Uterus (tissue), 2 donors: ENCODE data around the gene CENPN.

Experiments used
- CTCF ChIP-seq, 4 experiments: fragments of 200-600 bp in 2 of 4; fragments of 450-650 bp in 2 of 4; sonication (generic) in 2 of 4; IDR thresholded peaks; one replicate each; pipeline ENCODE4 v1.5.1; 2016 to 2019; ENCODE audit warnings: antibody characterized with exemption in 4 of 4, mild to moderate bottlenecking in 2 of 4, moderate library complexity in 1 of 4
- POLR2A ChIP-seq, 2 donors: fragments of 450-650 bp; IDR thresholded peaks; one replicate each; pipeline ENCODE4 v1.6.1; 2016; ENCODE audit warnings: antibody characterized with exemption in 2 of 2, mild to moderate bottlenecking in 1 of 2, moderate library complexity in 1 of 2

DNA sequence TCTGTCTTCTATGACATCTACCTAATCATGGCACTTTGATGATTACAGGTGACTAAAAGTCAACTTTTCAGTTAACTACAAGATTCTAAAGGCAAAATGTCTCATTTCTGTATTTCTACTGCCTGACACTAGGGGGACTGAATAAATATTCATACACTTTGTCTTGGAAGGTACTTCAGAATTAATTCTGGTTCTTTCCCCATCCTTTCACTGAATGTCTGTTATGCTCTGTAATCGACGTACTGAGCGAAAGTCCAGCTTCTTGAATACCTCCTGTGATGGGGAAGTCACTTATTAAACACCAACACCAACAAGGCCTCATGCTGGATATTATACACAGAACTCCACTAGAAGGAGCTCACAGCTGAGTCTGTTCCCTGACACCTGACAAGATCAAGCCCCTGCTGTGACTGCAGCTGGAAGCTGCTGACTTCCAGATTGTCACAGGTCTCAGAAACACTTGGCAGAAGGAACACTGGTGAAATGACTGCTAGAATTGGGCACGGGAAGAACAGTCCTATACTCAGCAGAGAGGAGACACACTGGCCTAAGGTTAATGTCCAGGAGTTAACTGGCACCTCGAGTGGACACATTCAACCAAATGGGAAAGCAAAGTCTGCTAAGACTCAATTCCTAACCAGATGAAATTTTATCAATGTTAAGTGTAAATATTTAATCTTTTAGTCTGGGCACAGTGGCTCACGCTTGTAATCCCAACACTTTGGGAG is 32.2 kb upstream of the CENPN start:
- TF ChIP-seq CTCF (IDR thresholded peaks at IDR 0.05) (peak in 1 of 4 experiments; percentile 3), POLR2A (IDR thresholded peaks at IDR 0.05) (no peak)
